ENCODE measurements around the gene GTPBP1. TPM values are rescaled to one million over a fixed set of nuclear protein-coding genes. Genes with fewer than 3 reads are reported as not detected.

Gene GTPBP1
- total and polyA plus RNA-seq, 2 of the 13 experiments (the other 11 are each of a cell fraction or from before 2014, with no cell fraction given), result 22.3 to 27.0 TPM

GRCh38 chr22:38738475-38739070 is 32.8 kb downstream of the GTPBP1 start:
- Histone ChIP-seq H3K9me3 (ENCODE audit: low read length) (no peaks in the 10 kb centered on the region), H3K27ac (ENCODE audit: extremely low read length, insufficient read depth, low read length) (no peak overlapping the region), H2AFZ (ENCODE audit: low read length) (no peak overlapping the region), H4K20me1 (ENCODE audit: insufficient read depth, low read length) (no peaks in the 10 kb centered on the region), H3K9ac (ENCODE audit: insufficient read depth, low read depth, low read length) (no peak overlapping the region), H3K4me3 (replicated peaks in 1 of 3; ENCODE audit: insufficient read depth in 1 of 3, low read depth in 2 of 3, low read length in 3 of 3) (no peak overlapping the region), H3K4me1 (ENCODE audit: insufficient read depth, low read length) (peaks cover 10% of the 10 kb centered on the region), H3K36me3 (replicated peaks in 1 of 2; ENCODE audit: control insufficient read depth in 1 of 2, insufficient read depth in 2 of 2, low read length in 2 of 2) (peaks cover 52 to 79% of the 10 kb centered on the region in 2 experiments), H3K79me2 (ENCODE audit: insufficient read depth, low read length) (no peaks in the 10 kb centered on the region), H3K27me3 (ENCODE audit: control insufficient read depth in 1 of 2, insufficient read depth in 2 of 2, low read length in 2 of 2) (no peaks in the 10 kb centered on the region; a peak in 1 of 5 replicates), H3K4me2 (ENCODE audit: low read depth, low read length) (no peak overlapping the region)
- intact Hi-C loops (cut with micrococcal nuclease; ENCODE audit: unreplicated experiment) (no loop called here), in situ Hi-C loops (cut with HindIII; ENCODE audit: extremely low pct_ligation_motif_present, low pct_unique_long_range_greater_than_20kb) (no loop called here)
- no peak for FAIRE-seq
- CTCF ChIA-PET (ENCODE audit: low intra/inter-chr PET ratio, low total read pairs), result no interaction called here
- BruUV-seq (replicated peaks), result no TSS peak
- ATAC-seq, result no peak
- 97% methylated on average over 16 of the region's 18 CpGs for WGBS (ENCODE audit: low lambda C conversion rate)
- TF ChIP-seq AGO2 (optimal IDR thresholded peaks at IDR 0.05; ENCODE audit: low read depth, low read length) (peak; percentile 42), ZNF720 (CRISPR knock-in tag; IDR thresholded peaks at IDR 0.05) (no peak), MTF1 (CRISPR knock-in tag; IDR thresholded peaks at IDR 0.05) (no peak), ZNF605 (CRISPR knock-in tag; IDR thresholded peaks at IDR 0.05) (no peak)
- POLR2A ChIA-PET, result interaction anchor here (1.0 kb wide), 2 partner anchors 9 to 33 kb away, joined by 3 to 5 read pairs; partner anchors contain the start of gene GTPBP1
- no peak for DNase-seq (ENCODE audit: low spot score)

GRCh38 chr22:38739300-38740055 is 33.7 kb downstream of the GTPBP1 start:
- no peaks in the 10 kb centered on the region for H4K20me1 ChIP-seq (ENCODE audit: insufficient read depth, low read length)
- WGBS (ENCODE audit: low lambda C conversion rate), result 92% methylated on average over 9 of the region's 20 CpGs
- H2AFZ ChIP-seq (ENCODE audit: low read length), result no peak overlapping the region
- POLR2A ChIA-PET, result interaction anchor here (0.6 kb wide), 1 partner anchor 15 kb away, joined by 3 read pairs; no protein-coding TSS in a partner anchor
- no peaks in the 10 kb centered on the region; a peak in 1 of 5 replicates for H3K27me3 ChIP-seq (ENCODE audit: control insufficient read depth in 1 of 2, insufficient read depth in 2 of 2, low read length in 2 of 2)
- H3K79me2 ChIP-seq (ENCODE audit: insufficient read depth, low read length), result no peaks in the 10 kb centered on the region
- DNase-seq (ENCODE audit: low spot score) (no peak), ATAC-seq (no peak), FAIRE-seq (no peak)
- H3K9me3 ChIP-seq (ENCODE audit: low read length), result no peaks in the 10 kb centered on the region
- in situ Hi-C loops (cut with HindIII; ENCODE audit: extremely low pct_ligation_motif_present, low pct_unique_long_range_greater_than_20kb), result no loop called here
- H3K9ac ChIP-seq (ENCODE audit: insufficient read depth, low read depth, low read length), result no peak overlapping the region
- intact Hi-C loops (cut with micrococcal nuclease; ENCODE audit: unreplicated experiment), result no loop called here
- H3K4me3 ChIP-seq (replicated peaks in 1 of 3; ENCODE audit: insufficient read depth in 1 of 3, low read depth in 2 of 3, low read length in 3 of 3), result no peak overlapping the region
- H3K4me2 ChIP-seq (ENCODE audit: low read depth, low read length), result no peak overlapping the region
- CTCF ChIA-PET (ENCODE audit: low intra/inter-chr PET ratio, low total read pairs), result no interaction called here
- peaks cover 49 to 79% of the 10 kb centered on the region in 2 experiments for H3K36me3 ChIP-seq (replicated peaks in 1 of 2; ENCODE audit: control insufficient read depth in 1 of 2, insufficient read depth in 2 of 2, low read length in 2 of 2)
- peaks cover 2% of the 10 kb centered on the region for H3K4me1 ChIP-seq (ENCODE audit: insufficient read depth, low read length)
- BruUV-seq (replicated peaks), result no TSS peak
- no peak overlapping the region for H3K27ac ChIP-seq (ENCODE audit: extremely low read length, insufficient read depth, low read length)
- TF ChIP-seq ZNF3 (CRISPR knock-in tag; IDR thresholded peaks at IDR 0.05) (no peak), ADNP (CRISPR knock-in tag; IDR thresholded peaks at IDR 0.05) (no peak), ZFAT (CRISPR knock-in tag; conservative IDR thresholded peaks at IDR 0.05) (no peak), ZNF143 (CRISPR knock-in tag; IDR thresholded peaks at IDR 0.05) (no peak), HNRNPL (IDR thresholded peaks at IDR 0.05; ENCODE audit: low read depth, low read length) (0 out of 2 replicates have a peak, but pooled peaks have one; percentile 66), ZNF562 (CRISPR knock-in tag; IDR thresholded peaks at IDR 0.05; ENCODE audit: borderline replicate concordance) (no peak), ZNF879 (CRISPR knock-in tag; IDR thresholded peaks at IDR 0.05) (no peak), POLR2A (IDR thresholded peaks at IDR 0.05; ENCODE audit: insufficient read depth in 1 of 2, low read depth in 2 of 2, low read length in 2 of 2) (0 out of 4 replicates have a peak, but pooled peaks of 1 of the 2 experiments have one; percentile 38), RNF219 (CRISPR knock-in tag; IDR thresholded peaks at IDR 0.05) (no peak), ZNF766 (CRISPR knock-in tag; IDR thresholded peaks at IDR 0.05; ENCODE audit: borderline replicate concordance) (no peak)
